GM21529 (cell line): Measurements from ENCODE around the gene BCL6B.
"Not testable (repeated sequence)": the region's sequence is repeated elsewhere in the genome, so short reads cannot be mapped to it uniquely, and the experiment has no call there.

ENCODE experiments used
- ATAC-seq: cut with Tn5 transposase; IDR thresholded peaks from one replicate; pipeline ENCODE4 v1.9.1; 2021; ENCODE audit not compliant: unreplicated experiment

Gene BCL6B

DNA sequence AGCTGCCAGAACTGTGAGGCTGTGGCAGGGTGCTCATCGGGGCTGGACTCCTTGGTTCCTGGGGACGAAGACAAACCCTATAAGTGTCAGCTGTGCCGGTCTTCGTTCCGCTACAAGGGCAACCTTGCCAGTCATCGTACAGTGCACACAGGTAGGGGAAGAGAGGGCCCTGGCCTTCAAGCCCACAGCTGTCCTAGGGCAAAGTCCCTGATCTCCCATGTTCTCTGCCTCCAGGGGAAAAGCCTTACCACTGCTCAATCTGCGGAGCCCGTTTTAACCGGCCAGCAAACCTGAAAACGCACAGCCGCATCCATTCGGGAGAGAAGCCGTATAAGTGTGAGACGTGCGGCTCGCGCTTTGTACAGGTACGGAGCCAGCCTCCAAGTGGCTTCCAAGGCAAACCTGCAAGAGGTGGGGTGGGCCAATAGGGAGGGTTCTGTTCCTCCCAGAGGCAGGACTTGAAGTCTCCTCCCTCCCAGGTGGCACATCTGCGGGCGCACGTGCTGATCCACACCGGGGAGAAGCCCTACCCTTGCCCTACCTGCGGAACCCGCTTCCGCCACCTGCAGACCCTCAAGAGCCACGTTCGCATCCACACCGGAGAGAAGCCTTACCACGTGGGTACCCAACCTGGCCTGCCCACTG lies 3.7 kb downstream of the BCL6B start:
- no peak for ATAC-seq

DNA sequence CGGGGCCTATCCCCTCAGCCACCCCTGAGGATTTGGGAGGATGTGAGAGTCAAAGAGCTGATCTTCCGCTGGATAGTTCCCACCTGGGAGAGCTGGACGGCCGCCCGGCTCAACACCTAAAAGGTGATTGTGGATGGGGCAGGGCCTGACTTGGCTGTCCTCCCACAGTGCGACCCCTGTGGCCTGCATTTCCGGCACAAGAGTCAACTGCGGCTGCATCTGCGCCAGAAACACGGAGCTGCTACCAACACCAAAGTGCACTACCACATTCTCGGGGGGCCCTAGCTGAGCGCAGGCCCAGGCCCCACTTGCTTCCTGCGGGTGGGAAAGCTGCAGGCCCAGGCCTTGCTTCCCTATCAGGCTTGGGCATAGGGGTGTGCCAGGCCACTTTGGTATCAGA lies 4.5 kb downstream of the BCL6B start:
- no peak for ATAC-seq

DNA sequence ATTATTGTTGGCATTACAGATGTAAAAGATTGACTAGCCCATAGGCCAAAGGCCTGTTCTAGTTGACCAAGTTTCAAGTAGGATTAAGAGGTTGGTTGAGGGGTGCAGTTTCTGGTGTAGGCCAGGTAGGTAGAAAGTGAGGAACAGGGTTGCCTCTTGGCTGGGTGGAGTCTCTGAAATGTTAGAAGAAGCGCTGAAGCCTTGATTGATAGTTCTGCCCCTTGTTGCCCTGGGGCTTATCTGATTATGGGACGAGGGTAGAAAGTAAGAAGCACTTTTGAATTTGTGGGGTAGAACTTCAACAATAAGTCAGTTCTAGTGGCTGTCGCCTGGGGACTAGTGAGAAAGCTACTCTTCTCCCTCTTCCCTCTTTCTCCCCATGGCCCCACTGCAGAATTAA lies 6.2 kb downstream of the BCL6B start:
- ATAC-seq = no peak

DNA sequence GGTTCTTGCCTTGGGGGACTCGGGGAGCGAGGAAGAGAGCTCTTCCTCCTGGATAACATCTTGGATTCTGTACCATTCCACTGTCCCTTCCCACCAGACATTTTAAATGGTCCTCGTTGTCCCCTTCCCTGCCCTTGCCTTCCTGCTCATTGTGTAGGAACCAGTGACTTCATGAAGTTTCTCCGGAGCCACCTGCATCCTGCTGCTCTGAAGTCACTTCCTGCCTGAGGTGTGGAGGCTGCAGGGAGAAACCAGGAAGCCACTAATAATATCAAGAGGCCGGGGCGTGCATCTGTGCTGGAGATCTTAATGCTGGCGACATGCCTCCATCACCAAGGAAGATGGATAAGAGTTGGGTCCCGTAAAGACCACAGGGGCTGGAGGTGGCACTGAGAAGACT lies 6.8 kb downstream of the BCL6B start:
- ATAC-seq = no peak

DNA sequence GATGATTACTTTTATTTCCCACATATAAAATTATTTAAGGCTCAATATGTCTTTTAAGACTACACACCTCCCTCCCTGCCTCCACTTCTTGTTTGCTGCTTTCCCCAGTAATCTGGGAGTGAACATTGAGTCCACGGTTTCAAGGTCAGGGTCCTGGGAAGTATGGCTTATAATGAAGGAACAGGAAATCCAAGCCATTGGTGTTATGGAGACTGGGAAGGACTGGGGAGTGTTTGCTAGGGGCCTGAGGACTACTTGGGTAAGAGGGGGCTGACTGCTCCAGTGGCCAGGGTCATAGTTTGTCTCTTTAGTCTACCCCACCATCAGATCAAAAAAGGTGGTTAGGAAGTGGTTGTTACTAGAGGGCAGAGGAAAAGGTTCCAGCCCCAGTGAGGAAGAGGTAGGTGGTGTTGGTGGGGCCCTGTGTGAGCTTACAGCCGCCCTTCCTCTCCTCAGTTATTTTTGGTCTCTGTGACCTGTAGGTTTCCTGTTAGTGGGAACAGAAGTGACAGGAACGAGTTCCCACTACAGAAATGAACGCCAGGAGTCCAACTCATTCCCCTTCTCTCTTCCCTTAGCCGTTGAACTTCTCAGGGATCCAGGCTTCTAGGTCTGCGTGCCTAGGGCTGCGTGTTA lies 12.2 kb downstream of the BCL6B start:
- ATAC-seq = peak; percentile 24

DNA sequence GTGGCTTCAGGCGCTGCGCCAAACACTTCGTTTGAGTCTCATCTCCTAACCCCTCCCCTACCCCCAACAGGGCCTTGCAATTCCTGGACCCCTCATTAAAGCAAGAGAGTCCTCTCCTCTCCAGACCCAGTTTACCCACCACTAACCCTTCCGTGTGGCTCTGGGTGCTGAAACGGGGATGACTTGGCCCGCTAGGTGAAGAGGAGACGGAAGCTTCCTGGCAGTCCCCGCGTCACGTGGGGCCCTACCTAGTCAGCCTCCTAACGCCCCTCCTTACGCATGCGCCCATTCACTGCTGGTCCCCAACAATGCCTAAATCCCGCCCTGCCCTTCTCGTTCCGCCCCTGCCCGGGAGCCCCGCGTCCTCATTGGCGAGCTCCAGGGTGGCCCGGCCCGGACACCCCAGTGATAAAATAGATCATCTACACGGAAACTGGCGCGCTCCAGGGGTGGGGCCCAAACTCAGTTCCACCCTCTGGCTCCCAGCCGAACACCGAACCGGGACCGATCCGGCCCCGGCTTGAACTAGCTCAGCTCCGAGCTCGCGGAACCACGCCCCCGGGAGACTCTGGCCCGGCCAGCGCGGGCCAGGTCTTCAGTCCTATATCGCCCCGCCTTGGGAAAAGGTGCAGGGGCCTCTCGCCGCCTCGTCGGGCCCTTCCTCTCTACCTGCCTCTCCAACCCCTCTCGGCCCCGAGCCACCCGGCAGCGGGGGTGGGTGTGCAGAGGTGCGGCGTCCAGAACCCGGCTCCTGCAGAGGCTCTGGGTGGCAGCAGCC lies 12.9 kb downstream of the BCL6B start, which contains the start of gene SLC16A13:
SLC16A13 (plus strand) TSS at position 425 of the 778 bp plus-strand sequence. CDS start 368 bp downstream, outside the sequence.
- peak; percentile 89 for ATAC-seq

DNA sequence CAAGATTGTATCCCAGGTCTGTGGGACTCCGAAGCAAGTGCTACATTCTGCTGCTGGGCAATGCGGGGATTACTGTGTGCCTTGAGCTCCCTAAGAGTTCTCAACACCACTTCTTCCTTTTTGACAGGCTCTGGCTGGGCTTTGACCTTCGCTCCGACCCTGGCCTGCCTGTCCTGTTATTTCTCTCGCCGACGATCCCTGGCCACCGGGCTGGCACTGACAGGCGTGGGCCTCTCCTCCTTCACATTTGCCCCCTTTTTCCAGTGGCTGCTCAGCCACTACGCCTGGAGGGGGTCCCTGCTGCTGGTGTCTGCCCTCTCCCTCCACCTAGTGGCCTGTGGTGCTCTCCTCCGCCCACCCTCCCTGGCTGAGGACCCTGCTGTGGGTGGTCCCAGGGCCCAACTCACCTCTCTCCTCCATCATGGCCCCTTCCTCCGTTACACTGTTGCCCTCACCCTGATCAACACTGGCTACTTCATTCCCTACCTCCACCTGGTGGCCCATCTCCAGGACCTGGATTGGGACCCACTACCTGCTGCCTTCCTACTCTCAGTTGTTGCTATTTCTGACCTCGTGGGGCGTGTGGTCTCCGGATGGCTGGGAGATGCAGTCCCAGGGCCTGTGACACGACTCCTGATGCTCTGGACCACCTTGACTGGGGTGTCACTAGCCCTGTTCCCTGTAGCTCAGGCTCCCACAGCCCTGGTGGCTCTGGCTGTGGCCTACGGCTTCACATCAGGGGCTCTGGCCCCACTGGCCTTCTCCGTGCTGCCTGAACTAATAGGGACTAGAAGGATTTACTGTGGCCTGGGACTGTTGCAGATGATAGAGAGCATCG lies 15.4 kb downstream of the BCL6B start:
- no peak for ATAC-seq

DNA sequence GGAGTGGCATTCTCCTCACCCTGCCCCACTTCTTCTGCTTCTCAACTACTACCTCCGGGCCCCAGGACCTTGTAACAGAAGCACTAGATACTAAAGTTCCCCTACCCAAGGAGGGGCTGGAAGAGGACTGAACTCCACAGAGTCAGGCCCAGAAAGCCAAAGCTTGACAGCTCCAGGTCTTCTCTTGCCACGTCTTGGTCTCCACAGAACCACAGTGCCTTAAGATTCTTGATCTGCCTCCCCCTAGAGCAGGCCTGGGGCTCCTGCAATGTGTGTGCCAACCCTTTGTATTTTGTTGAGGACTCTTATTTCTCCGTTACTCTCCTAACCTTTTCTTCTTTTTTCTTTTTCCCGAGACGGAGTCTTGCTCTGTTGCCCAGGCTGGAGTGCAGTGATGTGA lies 17.0 kb downstream of the BCL6B start:
- no peak for ATAC-seq

DNA sequence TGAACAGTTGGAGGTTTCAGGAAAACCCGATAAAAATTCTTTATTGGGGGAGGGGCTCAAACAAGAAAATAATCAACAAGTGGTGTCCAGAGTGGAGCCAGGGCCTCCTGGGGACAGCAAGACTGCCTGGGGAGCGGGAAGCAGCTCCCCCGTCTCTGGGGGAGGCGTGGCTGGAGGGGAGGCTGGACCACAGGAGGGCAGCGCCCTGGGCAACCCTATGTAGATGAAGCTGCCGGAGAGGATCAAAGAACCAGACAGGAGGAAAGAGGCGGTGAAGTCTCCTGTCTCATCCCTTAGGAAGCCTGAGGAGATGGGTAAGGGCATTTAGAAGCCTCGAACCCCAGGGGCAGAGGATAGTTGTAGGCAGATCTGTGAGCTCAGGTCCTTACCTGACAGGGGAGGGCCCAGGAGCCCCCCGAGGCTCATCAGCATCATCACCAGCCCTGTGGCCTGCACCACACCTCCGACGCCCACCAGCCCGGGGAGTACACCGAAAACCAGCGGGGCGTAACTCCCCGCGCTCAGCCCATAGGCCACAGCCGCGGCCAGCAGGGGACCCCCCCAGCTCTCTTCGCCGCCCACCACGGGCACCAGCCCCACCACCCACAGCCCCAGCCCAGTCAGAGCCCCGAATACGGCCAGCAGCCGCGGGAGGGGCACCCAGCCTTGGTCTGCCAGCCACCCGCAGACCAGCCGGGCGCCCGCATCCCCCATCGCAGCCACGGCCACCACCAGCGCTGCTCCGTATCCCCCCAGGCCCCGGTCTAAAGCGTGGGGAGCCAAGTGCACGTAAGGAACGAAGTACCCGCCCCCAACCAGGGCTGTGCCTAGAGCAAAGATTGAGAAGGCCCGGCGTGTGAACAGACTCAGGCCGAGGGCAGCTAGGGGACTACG lies 19.0 kb downstream of the BCL6B start:
- ATAC-seq = no peak

DNA sequence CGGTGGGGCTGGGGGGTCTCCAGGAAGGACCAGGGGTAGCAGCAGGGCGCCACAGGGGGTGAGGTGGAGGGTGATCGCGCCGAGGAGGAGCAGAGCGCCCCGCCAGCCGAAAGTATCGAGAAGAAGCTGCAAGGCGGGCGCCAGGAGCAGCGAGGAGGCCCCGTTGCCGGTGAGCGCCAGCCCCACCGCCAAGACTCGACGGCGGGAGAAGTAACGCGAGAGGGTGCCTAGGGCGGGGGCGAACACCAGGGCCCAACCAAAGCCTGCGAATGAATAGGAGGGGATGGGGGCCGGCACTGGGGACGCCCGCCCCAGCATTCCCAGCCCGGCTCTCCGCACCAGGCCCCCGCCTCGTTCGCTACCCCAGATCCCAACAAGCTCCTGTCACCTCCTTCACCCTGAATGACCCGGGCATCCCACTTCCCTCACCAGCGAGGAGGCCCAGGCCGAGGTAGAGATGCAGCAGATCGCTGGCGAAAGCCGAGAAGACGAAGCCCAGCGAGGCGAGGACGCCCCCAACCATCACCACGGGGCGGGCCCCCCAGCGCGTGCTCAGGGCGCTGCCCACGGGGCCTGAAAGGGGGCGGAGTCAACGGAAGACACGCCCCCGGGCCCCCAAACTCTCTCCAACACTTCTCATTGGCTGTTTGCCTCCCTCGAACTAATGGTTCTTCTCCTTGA lies 19.8 kb downstream of the BCL6B start:
- no peak for ATAC-seq

DNA sequence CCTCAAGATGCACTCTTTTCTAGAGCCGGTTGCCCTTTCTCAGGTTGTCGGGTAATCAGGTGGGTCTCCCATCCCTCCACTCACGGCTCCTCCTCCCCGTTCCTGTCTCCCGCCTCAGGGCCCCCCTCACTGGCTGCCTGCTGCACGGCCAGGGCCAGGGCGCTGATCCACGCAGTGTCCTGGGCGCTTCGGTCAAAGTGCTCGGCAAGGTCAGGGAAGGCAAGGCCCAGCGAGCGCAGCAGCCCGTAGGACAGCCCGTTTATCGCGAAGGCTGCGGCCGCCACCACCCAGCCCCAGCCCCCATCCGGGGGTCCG lies 20.3 kb downstream of the BCL6B start:
- no peak for ATAC-seq

DNA sequence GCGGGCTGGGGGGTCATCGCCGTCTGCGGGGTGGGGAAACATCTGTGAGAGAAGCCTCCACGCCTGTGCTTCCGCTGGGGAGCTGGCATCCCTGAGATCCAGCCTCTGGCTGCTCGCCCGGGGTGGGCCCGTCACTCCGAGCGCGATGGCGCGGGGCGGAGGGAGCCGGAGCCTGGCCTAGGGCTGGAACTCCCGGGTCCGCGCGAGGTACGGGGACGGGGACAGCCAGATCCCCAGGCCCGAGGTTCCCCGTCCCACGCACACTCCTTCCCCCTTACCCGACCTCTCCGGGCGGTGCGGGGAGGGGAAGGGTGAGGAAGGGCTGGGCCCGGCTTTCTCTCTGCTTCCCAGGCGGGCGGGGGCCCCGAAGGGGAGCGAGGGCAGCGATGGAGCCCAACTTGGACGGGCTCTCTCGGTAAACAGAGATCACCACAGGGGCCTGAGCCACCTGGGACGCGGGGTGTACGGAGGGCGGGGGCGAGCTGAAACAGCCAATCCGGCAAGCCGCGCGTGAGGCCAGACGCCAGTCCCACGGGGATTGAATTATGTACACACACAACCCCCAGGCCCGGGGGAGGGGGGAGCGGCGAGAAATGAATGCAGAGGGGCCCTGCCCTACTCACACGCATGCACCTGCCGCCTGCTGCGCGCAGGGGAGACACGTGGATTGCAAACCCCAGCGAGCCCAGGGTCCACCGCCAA lies 20.8 kb downstream of the BCL6B start, which contains the start of gene SLC16A11:
SLC16A11 (minus strand) TSS at position 596 of the 702 bp plus-strand sequence; CDS start at position 17, 579 bp downstream.
- no peak for ATAC-seq

DNA sequence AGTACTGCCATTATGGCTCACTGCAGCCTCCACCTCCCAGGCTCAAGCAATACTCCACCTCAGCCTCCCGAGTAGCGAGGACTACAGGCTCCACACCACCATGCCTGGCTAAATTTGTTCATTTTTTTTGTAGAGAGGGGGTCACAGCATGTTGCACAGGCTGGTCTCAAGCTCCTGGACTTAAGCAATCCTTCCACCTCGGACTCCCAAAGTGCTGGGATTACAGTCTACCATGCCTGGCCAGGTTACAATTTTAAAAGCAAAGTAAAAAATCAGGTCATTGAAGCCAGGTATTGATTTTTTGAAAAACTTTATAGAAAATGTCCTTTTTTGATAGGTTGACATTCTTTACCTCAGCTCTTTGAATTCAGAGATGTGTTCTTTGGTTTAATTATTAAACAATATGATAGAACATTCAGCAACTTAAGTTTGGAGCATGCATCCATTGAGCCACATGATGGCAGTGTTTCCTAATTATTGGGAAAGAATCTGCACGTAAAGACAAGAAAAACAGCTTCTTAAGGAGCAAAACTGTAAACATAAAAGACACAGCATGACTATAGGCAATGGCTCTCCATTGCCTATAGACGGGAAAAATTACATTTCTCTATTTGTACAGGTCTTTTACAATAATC lies 22.8 kb downstream of the BCL6B start:
- ATAC-seq = no peak

DNA sequence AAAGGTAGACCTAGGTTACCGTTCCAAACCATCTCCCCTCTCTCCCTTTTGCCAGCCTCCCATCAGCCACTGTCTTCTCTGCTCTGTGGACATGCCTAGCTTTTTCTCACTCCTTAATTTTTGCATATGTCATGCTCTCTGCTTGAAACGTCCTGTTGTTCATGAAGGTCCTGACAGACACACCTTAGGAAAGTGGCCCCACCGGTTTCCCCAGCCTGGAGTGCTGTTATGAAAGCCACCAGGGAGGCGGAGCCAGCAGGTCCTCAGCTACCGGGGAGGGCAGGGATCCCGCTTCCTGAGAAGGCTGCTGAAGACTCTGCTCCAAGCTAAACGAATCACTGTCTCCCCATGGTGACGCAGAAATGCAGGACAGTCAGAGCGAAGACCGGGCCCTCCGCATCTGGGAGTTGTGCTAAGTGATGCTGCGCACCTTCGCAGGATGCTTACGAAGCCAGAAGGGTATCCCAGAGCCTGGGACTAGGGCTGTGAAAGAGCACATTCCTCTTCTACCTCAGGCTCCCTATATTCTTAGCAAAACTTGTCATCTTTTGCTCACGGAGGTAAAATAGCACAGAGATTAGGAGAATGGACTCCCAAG lies 23.4 kb downstream of the BCL6B start:
- no peak for ATAC-seq

DNA sequence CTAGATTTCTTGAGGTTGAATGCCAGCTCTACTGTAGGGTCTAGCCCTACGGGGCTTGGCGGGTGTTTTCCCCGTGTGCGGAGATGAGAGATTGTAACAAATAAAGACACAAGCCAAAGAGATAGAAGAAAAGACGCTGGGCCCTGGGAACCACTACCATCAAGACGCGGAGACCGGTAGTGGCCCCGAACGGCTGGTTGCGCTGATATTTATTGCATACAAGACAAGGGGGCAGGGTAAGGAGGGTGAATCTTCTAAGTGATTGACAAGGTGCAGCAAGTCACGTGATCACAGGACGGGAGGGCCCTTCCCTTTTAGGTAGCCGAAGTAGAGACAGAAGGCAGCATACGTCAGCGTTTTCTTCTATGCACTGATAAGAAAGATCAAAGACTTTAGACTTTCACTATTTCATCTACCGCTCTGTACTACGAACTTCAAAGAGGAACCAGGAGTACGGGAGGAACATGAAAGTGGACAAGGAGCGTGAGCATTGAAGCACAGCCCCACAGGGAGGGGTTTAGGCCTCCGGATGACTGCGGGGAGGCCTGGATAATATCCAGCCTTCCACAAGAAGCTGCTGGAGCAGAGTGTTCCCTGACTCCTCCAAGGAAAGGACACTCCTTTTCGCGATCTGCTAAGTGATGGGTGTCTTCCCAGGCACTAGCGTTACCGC lies 24.0 kb downstream of the BCL6B start:
- not testable (repeated sequence) for ATAC-seq

DNA sequence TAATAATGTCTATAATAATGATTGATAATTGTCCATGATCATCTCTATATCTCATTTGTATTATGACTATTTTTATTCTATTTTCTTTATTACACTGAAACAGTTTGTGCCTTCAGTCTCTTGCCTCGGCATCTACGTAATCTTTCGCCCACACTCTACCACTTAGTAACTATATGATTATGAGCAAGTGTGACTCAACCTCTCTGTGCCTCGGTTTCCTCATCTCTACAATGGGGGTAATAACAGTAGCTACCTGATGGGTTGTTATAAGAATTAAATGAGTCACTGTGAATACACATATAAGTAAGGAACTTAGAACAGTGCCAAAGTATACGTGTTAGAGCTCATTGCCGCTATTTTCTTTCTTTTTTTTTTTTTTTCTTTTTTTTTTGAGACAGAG lies 24.7 kb downstream of the BCL6B start:
- no peak for ATAC-seq

DNA sequence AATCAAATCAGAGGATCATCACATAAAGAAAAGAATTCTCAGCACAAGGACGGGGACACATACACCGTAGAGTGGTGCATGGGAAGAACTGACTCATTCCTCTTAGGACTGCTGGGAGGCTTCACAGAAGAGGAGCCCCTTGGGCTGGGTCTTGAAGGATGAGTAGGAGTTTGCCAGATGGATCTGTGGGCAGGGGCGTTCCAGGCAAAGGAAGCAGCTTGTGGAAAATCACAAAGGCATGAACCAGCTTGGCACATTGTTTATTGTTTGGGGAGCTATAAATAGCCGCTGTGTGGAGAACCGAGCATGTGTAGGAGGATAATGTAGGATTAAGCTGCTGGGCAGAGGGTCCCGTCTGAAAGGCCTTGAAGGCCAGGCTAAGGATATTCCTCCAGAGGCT lies 26.1 kb downstream of the BCL6B start:
- ATAC-seq = no peak

DNA sequence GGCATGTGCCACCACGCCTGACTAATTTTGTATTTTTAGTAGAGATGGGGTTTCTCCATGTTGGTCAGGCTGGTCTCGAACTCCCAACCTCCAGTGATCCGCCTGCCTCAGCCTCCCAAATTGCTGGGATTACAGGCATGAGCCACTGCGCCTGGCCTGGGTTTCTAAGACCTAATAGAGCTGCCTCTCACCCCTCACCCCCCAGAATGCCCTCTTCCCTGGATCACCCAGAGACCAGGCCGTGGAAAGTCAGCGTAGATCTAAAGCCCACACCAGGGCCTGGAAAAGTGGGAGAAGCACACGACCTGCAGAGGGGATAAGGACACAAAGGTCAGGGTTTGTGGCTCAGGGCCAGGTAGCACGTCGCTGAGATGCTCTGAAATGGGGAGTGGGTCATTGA lies 27.7 kb downstream of the BCL6B start:
- ATAC-seq = not testable (repeated sequence)
